GM18868 (cell line): ENCODE results near the gene MMEL1.
"Not testable (repeated sequence)": the region's sequence is repeated elsewhere in the genome, so short reads cannot be mapped to it uniquely, and the experiment has no call there.

Experiments
- ATAC-seq: cut with Tn5 transposase; IDR thresholded peaks from one replicate; pipeline ENCODE4 v1.9.1; 2021; ENCODE audit warnings: mild to moderate bottlenecking, moderate library complexity; ENCODE audit not compliant: unreplicated experiment

Gene MMEL1

GRCh38 chr1:2580691-2581090 is 52.1 kb downstream of the MMEL1 start:
- ATAC-seq, result no peak

- ATAC-seq, result no peak
Observed at GRCh38 chr1:2578758-2579118, 54.1 kb downstream of the MMEL1 start.

- peak; percentile 36 for ATAC-seq
Observed at GRCh38 chr1:2577565-2578075, 55.2 kb downstream of the MMEL1 start.

- no peak for ATAC-seq
Observed at GRCh38 chr1:2575801-2576663, 56.8 kb downstream of the MMEL1 start.

- ATAC-seq, result no peak
Observed at GRCh38 chr1:2574350-2574749, 58.5 kb downstream of the MMEL1 start.

- ATAC-seq, result no peak
Observed at GRCh38 chr1:2573250-2573920, 59.4 kb downstream of the MMEL1 start.

- ATAC-seq, result no peak
Observed at GRCh38 chr1:2571348-2571747, 61.5 kb downstream of the MMEL1 start.

- ATAC-seq, result no peak
Observed at GRCh38 chr1:2570332-2570731, 62.5 kb downstream of the MMEL1 start.

- not testable (repeated sequence) for ATAC-seq
Observed at GRCh38 chr1:2569703-2570102, 63.1 kb downstream of the MMEL1 start.

GRCh38 chr1:2569060-2569459 is 63.8 kb downstream of the MMEL1 start:
- no peak for ATAC-seq

- ATAC-seq, result not testable (repeated sequence)
Observed at GRCh38 chr1:2568187-2568816, 64.5 kb downstream of the MMEL1 start.

GRCh38 chr1:2567083-2567679 is 65.6 kb downstream of the MMEL1 start:
- no peak for ATAC-seq

GRCh38 chr1:2566101-2567045 is 66.4 kb downstream of the MMEL1 start:
- no peak for ATAC-seq

- ATAC-seq, result no peak
Observed at GRCh38 chr1:2564815-2565374, 67.9 kb downstream of the MMEL1 start.

- no peak for ATAC-seq
Observed at GRCh38 chr1:2564006-2564814, 68.6 kb downstream of the MMEL1 start.

- ATAC-seq, result no peak
Observed at GRCh38 chr1:2563205-2563604, 69.6 kb downstream of the MMEL1 start.

- no peak for ATAC-seq
Observed at GRCh38 chr1:2561898-2562895, 70.6 kb downstream of the MMEL1 start.

- ATAC-seq, result no peak
Observed at GRCh38 chr1:2561446-2561845, 71.4 kb downstream of the MMEL1 start.
